CD4-positive, alpha-beta T cell treated with Interleukin-1 beta for 1 hour (primary cell): ENCODE results near the gene CNPY1.
"Not testable (repeated sequence)": the region's sequence is repeated elsewhere in the genome, so short reads cannot be mapped to it uniquely, and the experiment has no call there.

Experiments used
- DNase-seq, 2 donors: peaks; one replicate each; pipeline ENCODE4 v3.0.0-alpha.2; 2020 to 2022

Gene CNPY1

GRCh38 chr7:155546449-155546848 lies at the start of gene CNPY1:
Gene CNPY1 (minus strand): TSS chr7:155546559. CDS start chr7:155545929, 630 bp downstream.
- DNase-seq, result not testable (repeated sequence)

GRCh38 chr7:155594961-155595366 lies 48.6 kb upstream of the CNPY1 start:
- no peak for DNase-seq

- no peak for DNase-seq
Observed at GRCh38 chr7:155594163-155594732, 47.9 kb upstream of the CNPY1 start.

GRCh38 chr7:155593461-155594162 lies 47.3 kb upstream of the CNPY1 start:
- DNase-seq, result no peak

GRCh38 chr7:155591055-155591775 lies 44.9 kb upstream of the CNPY1 start:
- no peak for DNase-seq

- DNase-seq, result peak; percentile 21 to 82
Observed at GRCh38 chr7:155590215-155591018, 44.1 kb upstream of the CNPY1 start.

GRCh38 chr7:155589001-155589980 lies 42.9 kb upstream of the CNPY1 start:
- no peak for DNase-seq

GRCh38 chr7:155588468-155588998 lies 42.2 kb upstream of the CNPY1 start:
- DNase-seq, result no peak

- DNase-seq, result no peak
Observed at GRCh38 chr7:155587486-155587885, 41.1 kb upstream of the CNPY1 start.

GRCh38 chr7:155586843-155587440 lies 40.6 kb upstream of the CNPY1 start:
- no peak for DNase-seq

- no peak for DNase-seq
Observed at GRCh38 chr7:155585951-155586350, 39.6 kb upstream of the CNPY1 start.

- DNase-seq, result no peak
Observed at GRCh38 chr7:155585532-155585895, 39.2 kb upstream of the CNPY1 start.

- DNase-seq, result no peak
Observed at GRCh38 chr7:155584763-155585531, 38.6 kb upstream of the CNPY1 start.

GRCh38 chr7:155584261-155584660 lies 37.9 kb upstream of the CNPY1 start:
- DNase-seq, result no peak

GRCh38 chr7:155583636-155584035 lies 37.3 kb upstream of the CNPY1 start:
- no peak for DNase-seq

- no peak for DNase-seq
Observed at GRCh38 chr7:155581954-155582353, 35.6 kb upstream of the CNPY1 start.

GRCh38 chr7:155581107-155581830 lies 34.9 kb upstream of the CNPY1 start:
- no peak for DNase-seq

- no peak for DNase-seq
Observed at GRCh38 chr7:155580367-155580766, 34.0 kb upstream of the CNPY1 start.

GRCh38 chr7:155579565-155579964 lies 33.2 kb upstream of the CNPY1 start:
- DNase-seq, result no peak

GRCh38 chr7:155578016-155578415 lies 31.7 kb upstream of the CNPY1 start:
- DNase-seq, result no peak
